VCaP (cell line): ENCODE data around the gene HNRNPL.
"Not testable (repeated sequence)": the region's sequence is repeated elsewhere in the genome, so short reads cannot be mapped to it uniquely, and the experiment has no call there.

Experiments used
- H3K27ac ChIP-seq: fragments of 450-650 bp; 2 replicates; pipeline ENCODE4 v1.5.1; 2017
- CTCF ChIP-seq: fragments of 450-650 bp; conservative IDR thresholded peaks from 2 replicates; pipeline ENCODE4 v1.5.1; 2017; ENCODE audit warnings: mild to moderate bottlenecking, moderate library complexity

Gene HNRNPL

GRCh38 chr19:38868551-38868950 is 18.8 kb upstream of the HNRNPL start:
- TF ChIP-seq CTCF, result no peak
- H3K27ac ChIP-seq, result no peak overlapping the region

DNA sequence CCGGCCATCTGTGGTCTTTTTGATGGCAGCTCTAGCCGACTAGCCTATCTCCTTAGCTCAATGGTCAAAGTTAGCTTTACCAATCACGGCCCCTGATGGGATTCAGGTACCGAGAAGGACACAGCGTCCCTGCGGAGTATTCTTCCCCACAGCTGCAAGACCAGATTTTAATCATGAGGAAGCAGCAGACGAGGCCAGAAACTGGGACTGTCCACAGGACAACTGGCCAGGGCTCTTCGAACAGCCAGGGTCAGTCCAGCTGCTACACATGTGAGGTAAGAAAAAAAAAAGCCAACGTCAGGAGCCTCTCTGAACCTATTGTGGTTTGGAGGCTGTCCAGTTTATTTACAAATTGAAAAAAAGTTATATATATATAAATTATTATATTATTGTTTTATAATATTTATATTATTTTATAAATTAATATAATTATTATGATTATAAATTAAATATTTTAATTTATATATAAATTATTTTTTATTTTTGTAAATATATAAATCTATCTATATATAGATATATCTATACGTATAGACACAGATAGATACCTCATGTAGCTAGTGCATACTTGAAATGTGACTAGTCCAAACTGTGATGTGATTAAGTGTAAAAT is 17.5 kb upstream of the HNRNPL start:
- H3K27ac ChIP-seq, result no peak overlapping the region
- no peak for TF ChIP-seq CTCF

DNA sequence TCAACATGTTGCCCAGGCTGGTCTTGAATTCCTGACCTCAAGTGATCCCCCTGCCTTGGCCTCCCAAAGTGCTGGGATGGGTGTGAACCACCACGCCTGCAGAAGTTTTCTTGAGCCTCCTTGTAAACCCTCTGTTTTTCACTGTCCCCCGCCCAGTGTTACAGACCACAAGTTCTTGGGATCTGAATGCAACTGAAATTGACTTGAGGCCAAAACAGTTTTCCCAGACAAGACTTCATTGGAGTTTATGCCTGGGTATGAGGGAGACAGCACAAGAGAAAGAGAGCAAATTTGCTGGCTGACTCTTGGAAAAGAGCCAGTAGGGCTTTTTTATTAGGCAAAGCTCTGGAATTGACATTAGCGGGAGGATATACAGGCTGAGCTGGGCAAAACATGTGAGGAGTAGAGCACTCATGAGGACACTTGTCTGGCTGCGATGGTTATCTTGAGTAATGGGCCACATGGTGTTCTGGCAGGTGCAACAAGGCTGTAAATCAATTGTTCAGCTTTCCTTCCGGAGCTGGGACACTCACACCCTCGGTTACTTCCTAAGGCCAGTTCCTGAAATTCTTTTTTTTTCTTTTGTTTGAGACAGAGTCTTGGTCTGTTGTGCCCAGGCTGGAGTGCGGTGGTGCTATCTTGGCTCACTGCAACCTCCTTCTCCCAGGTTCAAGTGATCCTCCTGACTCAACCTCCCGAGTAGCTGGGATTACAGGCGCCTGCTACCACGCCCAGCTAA is 12.7 kb upstream of the HNRNPL start:
- no peak for TF ChIP-seq CTCF
- H3K27ac ChIP-seq, result peak overlapping the region; percentile 89

- no peak for TF ChIP-seq CTCF
- peak overlapping the region; percentile 89 for H3K27ac ChIP-seq
These were observed 11.6 kb upstream of the HNRNPL start for GRCh38 chr19:38861368-38861767.

- 0 out of 2 replicates have a peak overlapping the region, but pooled peaks have one; percentile 1 for H3K27ac ChIP-seq
These were observed 9.9 kb upstream of the HNRNPL start for GRCh38 chr19:38859631-38860204.

DNA sequence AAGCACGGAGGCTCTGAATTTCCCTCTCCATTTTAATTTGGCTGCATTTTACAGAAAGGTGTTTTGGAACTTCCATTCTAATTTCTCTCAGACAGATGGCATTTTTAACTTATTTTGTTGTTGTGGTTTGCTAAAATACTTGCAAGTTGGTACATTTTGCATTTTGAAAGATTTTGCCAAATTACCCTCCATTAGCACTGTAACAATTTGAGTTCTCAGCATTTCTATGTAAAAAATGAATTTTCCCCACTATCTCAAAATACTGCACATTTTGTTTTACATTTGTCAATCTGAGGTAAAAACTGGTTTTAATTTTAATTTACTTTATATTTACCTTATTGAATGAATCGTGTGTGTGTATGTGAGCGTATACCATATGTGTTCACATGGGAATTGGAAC is 7.0 kb upstream of the HNRNPL start:
- no peak for TF ChIP-seq CTCF
- H3K27ac ChIP-seq, result no peak overlapping the region

DNA sequence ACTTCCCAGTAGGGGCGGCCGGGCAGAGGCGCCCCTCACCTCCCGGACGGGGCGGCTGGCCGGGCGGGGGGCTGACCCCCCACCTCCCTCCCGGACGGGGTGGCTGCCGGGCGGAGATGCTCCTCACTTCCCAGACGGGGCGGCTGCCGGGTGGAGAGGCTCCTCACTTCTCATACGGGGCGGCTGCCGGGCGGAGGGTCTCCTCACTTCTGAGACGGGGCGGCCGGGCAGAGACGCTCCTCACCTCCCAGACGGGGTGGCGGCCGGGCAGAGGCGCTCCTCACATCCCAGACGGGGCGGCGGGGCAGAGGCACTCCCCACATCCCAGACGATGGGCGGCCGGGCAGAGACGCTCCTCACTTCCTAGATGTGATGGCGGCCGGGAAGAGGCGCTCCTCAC is 6.0 kb upstream of the HNRNPL start:
- not testable (repeated sequence) for H3K27ac ChIP-seq

DNA sequence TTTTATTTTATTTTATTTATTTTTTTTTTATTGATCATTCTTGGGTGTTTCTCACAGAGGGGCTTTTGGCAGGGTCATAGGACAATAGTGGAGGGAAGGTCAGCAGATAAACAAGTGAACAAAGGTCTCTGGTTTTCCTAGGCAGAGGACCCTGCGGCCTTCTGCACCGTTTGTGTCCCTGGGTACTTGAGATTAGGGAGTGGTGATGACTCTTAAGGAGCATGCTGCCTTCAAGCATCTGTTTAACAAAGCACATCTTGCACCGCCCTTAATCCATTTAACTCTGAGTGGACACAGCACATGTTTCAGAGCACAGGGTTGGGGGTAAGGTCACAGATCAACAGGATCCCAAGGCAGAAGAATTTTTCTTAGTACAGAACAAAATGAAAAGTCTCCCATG is 5.2 kb upstream of the HNRNPL start:
- H3K27ac ChIP-seq, result not testable (repeated sequence)

DNA sequence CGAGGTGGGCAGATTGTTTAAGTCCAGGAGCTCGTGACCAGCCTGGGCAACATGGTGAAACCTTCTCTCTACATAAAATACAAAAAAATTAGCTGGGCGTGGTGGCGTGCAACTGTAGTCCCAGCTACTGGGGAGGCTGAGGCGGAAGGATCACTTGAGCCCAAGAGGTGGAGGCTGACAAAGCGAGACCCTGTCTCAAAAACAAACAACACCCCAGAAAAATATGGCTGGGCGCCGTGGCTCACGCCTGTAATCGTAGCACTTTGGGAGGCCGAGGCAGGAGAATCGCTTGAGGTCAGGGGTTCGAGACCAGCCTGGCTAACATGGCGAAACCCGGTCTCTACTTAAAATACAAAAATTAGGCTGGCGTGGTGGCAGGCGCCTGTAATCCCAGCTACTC is 3.4 kb upstream of the HNRNPL start:
- H3K27ac ChIP-seq, result peak overlapping the region; percentile 100
- TF ChIP-seq CTCF, result no peak
